HG03108 (cell line): ENCODE data around the gene MYH14.

Source experiments
- ATAC-seq: cut with Tn5 transposase; IDR thresholded peaks from one replicate; pipeline ENCODE4 v1.9.1; 2021; ENCODE audit warnings: moderate library complexity; ENCODE audit not compliant: unreplicated experiment

MYH14 gene

GRCh38 chr19:50192463-50193211, 10.8 kb upstream of the MYH14 start:
- ATAC-seq: no peak

- no peak for ATAC-seq
These were observed 8.2 kb upstream of the MYH14 start for GRCh38 chr19:50195224-50195623.

GRCh38 chr19:50196322-50196932, 7.0 kb upstream of the MYH14 start:
- ATAC-seq: no peak

GRCh38 chr19:50197348-50197747, 6.1 kb upstream of the MYH14 start:
- no peak for ATAC-seq

- ATAC-seq: no peak
These were observed 4.8 kb upstream of the MYH14 start for GRCh38 chr19:50198431-50199258.

GRCh38 chr19:50199259-50199555, 4.2 kb upstream of the MYH14 start:
- ATAC-seq: no peak

GRCh38 chr19:50202386-50202785, 1.0 kb upstream of the MYH14 start:
- ATAC-seq: no peak

GRCh38 chr19:50202962-50203280, 501 bp upstream of the MYH14 start:
- ATAC-seq: no peak

- no peak for ATAC-seq
These were observed 633 bp downstream of the MYH14 start for GRCh38 chr19:50204081-50204428.

- ATAC-seq: no peak
These were observed 1.6 kb downstream of the MYH14 start for GRCh38 chr19:50204811-50205675.

GRCh38 chr19:50205681-50206138, 2.3 kb downstream of the MYH14 start:
- no peak for ATAC-seq

GRCh38 chr19:50206191-50206590, 2.8 kb downstream of the MYH14 start:
- ATAC-seq: no peak

GRCh38 chr19:50207730-50208129, 4.3 kb downstream of the MYH14 start:
- no peak for ATAC-seq

- ATAC-seq: no peak
These were observed 5.7 kb downstream of the MYH14 start for GRCh38 chr19:50209131-50209530.

GRCh38 chr19:50210425-50210824, 7.0 kb downstream of the MYH14 start:
- ATAC-seq: no peak

GRCh38 chr19:50213925-50214324, 10.5 kb downstream of the MYH14 start:
- no peak for ATAC-seq

- ATAC-seq: no peak
These were observed 11.5 kb downstream of the MYH14 start for GRCh38 chr19:50214699-50215543.

- no peak for ATAC-seq
These were observed 12.4 kb downstream of the MYH14 start for GRCh38 chr19:50215820-50216219.

GRCh38 chr19:50221087-50221486, 17.7 kb downstream of the MYH14 start:
- ATAC-seq: no peak

GRCh38 chr19:50222691-50223438, 19.4 kb downstream of the MYH14 start:
- no peak for ATAC-seq
